ENCODE measurements around the gene EPOP.

DNA sequence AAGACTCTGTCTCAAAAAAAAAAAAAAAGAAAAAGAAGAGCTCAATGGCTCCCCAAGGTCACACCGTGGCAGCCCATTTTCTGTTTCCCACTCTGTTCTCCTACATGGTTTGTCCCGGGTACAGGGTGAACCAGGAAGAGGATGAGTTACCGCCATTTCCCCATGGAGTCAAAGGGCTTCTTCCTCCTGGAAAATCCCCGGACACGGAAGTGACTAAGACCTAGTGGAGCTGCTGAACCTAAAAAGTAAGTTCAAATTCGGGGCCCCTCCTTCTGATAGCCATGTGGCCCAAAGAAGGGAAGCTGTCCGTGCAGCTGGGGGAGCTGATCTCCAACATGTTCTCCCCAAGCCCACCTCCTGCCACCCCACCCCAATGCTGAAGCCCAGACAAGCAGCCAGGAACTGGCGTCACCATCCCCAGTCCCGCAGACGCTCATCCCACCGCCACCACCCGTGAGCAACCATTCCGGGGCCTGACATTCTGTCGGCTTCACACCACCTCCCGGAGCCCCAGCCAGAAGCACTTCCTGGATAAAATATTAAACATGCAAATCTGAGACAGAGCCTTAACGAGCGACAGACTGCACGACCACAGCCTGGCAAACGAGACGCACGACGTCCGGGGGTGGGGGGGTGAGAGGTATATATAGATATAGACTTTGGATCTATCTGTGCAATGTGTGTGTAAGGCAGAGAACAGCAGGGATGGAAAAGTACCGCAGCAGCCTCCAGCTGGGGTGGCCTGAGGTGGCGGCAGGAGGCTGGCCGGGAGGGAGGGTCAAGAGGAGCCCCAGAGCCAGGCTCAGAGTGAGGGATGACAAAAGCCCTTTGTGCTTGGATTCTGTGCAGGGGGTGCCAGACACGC, 17.6 kb downstream of the EPOP start:
- TF ChIP-seq POLR2A (IDR thresholded peaks at IDR 0.05; ENCODE audit: low read depth, low read length) (no peak), POLR2AphosphoS5 (IDR thresholded peaks at IDR 0.05; ENCODE audit: low read depth, low read length) (no peak), SPI1 (IDR thresholded peaks at IDR 0.05; ENCODE audit: low read depth, low read length) (no peak), PAX5 (IDR thresholded peaks at IDR 0.05; ENCODE audit: insufficient read depth, low read length, severe bottlenecking) (no peak), POU2F2 (IDR thresholded peaks at IDR 0.05; ENCODE audit: low read depth, low read length) (no peak), TAF1 (IDR thresholded peaks at IDR 0.05; ENCODE audit: low read depth, low read length) (no peak)

Measured in GM12891 (cell line).